ENCODE data around the gene QRICH2.
"Not testable (repeated sequence)": the region's sequence is repeated elsewhere in the genome, so short reads cannot be mapped to it uniquely, and the experiment has no call there.

Gene QRICH2, protein sequence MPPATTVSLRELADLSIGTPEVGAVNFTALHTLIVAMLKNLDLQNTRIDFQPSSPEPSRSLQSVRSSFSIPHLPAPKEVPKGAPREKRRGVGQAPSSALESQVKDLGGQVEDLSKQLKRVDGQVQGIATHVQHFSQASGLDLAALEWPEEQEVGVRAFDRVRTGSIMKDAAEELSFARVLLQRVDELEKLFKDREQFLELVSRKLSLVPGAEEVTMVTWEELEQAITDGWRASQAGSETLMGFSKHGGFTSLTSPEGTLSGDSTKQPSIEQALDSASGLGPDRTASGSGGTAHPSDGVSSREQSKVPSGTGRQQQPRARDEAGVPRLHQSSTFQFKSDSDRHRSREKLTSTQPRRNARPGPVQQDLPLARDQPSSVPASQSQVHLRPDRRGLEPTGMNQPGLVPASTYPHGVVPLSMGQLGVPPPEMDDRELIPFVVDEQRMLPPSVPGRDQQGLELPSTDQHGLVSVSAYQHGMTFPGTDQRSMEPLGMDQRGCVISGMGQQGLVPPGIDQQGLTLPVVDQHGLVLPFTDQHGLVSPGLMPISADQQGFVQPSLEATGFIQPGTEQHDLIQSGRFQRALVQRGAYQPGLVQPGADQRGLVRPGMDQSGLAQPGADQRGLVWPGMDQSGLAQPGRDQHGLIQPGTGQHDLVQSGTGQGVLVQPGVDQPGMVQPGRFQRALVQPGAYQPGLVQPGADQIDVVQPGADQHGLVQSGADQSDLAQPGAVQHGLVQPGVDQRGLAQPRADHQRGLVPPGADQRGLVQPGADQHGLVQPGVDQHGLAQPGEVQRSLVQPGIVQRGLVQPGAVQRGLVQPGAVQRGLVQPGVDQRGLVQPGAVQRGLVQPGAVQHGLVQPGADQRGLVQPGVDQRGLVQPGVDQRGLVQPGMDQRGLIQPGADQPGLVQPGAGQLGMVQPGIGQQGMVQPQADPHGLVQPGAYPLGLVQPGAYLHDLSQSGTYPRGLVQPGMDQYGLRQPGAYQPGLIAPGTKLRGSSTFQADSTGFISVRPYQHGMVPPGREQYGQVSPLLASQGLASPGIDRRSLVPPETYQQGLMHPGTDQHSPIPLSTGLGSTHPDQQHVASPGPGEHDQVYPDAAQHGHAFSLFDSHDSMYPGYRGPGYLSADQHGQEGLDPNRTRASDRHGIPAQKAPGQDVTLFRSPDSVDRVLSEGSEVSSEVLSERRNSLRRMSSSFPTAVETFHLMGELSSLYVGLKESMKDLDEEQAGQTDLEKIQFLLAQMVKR (N-terminal part only)

GRCh38 chr17:76307966-76308338 is at the start of gene QRICH2:
Gene QRICH2 (minus strand): TSS chr17:76308276. CDS start chr17:76307998, 278 bp downstream.
- no peak for DNase-seq (ENCODE audit: low read depth in 2 of 3, low spot score in 2 of 3)

GRCh38 chr17:76357597-76358158 is 49.6 kb upstream of the QRICH2 start:
- DNase-seq (ENCODE audit: low read depth in 2 of 3, low spot score in 2 of 3) = no peak

- no peak for DNase-seq (ENCODE audit: low read depth in 2 of 3, low spot score in 2 of 3)
Observed at GRCh38 chr17:76356803-76357456, 48.9 kb upstream of the QRICH2 start.

DNA sequence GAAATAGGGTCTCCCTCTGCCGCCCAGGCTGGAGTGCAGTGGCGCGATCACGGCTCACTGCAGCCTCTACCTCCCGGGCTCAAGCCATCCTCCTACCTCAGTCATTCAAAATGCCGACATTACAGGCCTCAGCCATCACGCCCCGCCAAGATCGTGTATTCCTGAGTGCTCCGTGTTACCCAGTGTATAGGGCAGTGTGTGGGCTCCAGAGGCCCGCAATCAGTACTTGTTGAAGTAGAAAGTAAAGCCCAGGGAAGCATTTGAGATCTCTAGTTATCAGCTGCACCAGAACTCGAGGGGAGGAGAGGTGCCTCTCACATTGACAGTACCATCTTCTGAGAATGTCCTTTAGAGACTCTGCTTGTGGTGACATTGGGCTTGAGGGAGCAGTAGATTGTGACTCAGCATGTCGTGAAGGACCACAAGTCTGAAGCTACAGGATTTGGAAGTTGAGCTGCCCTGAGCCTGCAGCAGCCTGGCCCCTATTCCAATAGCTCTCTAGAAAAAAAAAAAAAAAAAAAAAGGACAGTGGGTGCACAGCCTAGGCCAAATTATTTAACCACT is 46.8 kb upstream of the QRICH2 start:
- DNase-seq (ENCODE audit: low read depth in 2 of 3, low spot score in 2 of 3) = no peak

- DNase-seq (ENCODE audit: low read depth in 2 of 3, low spot score in 2 of 3) = no peak
Observed at GRCh38 chr17:76354317-76354729, 46.2 kb upstream of the QRICH2 start.

DNA sequence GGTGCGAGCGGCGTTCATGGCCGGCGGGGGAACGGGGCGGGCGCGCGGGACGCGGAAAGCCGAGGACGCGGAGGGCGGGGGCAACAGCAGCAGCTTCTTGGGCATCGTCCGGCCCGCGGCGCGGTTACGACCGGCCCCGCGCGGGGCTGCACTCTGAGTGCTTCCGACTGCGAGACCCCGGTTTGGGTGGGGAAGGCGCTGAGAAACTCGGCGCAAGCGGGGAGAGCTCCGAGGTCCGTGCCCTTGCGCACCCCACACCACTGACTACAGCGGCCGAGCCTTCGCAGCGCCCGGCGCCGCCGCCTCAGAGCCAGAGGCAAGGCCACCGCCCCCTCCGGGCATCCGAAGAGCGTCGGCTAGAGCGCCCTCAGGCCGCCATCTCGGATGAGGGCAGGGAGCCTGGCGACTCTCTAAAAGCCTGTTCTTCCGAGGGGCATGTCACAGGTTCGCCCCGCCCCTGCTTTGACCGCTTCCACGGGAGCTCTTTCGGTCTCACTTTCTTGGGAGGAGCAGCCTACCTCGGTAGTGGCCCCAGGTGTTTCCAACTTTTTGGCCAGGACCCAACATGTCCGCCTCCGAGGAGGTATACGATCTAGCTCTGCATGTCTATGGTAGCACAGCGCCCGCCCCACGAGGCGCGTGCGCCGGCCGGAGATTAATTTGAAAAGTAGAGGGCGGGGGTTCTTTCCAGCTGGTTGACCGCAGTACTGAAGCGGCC is 45.7 kb upstream of the QRICH2 start, which contains the start of gene PRPSAP1:
PRPSAP1 (minus strand) TSS at position 318 of the 718 bp plus-strand sequence; CDS start at position 105, 213 bp downstream.
- DNase-seq (ENCODE audit: low read depth in 2 of 3, low spot score in 2 of 3) = peak; percentile 65 to 72 (median 67)

DNA sequence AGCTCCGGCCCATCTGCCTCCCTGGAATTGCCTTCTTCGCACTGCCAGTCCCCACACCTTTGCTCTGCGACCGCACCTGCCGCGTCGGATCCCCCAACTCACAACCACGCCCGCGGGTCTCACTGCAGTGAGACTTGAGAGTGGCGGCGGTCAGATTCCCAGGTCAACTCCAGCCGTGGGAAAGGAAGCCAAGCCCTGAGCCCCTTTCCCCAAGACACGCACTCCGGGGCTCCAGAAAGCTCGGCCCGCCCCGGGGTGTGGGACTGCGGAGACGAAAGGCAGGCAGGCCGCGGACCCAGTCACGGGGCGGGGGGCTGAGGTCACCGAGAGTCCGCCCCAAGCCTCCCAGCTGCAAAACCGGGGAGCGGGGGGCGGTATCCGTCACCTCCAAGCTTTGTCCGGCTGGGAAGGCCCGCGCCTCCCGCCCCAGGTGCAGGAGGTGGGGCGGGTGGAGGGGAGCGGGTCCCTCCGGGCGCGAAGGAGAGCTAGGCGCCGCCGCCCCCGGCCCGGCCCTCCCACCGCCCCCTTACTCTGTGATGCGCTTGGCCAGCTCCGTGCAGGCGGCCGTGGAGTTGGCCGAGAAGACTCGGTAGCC is 45.0 kb upstream of the QRICH2 start:
- DNase-seq (ENCODE audit: low read depth in 2 of 3, low spot score in 2 of 3) = no peak

GRCh38 chr17:76351526-76352071 is 43.5 kb upstream of the QRICH2 start:
- no peak for DNase-seq (ENCODE audit: low read depth in 2 of 3, low spot score in 2 of 3)

- DNase-seq (ENCODE audit: low read depth in 2 of 3, low spot score in 2 of 3) = no peak
Observed at GRCh38 chr17:76350463-76350862, 42.4 kb upstream of the QRICH2 start.

- DNase-seq (ENCODE audit: low read depth in 2 of 3, low spot score in 2 of 3) = not testable (repeated sequence)
Observed at GRCh38 chr17:76346936-76347335, 38.9 kb upstream of the QRICH2 start.

DNA sequence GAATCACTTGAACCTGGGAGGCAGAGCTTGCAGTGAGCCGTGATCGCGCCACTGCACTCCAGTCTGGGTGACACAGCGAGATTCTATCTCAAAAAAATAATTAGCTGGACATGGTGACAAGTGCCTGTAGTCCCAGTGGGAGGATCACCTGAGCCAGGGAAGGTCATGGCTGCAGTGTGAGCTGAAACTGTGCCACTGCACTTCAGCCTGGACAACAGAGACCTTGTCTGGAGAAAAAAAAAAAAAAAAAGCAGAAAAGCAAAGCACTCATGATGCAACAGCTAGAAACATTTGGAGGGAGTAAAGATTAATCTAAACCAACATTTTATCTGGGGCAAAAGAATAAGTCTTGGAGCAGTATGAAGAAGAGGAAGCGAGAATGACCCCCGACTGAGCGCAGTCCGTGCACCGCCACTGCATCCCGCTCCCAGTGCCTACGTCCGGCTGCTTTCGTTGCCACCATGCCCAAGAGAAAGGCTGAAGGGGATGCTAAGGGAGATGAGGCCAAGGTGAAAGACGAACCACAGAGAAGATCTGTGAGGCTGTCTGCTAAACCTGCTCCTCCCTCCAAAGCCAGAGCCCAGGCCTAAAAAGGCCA is 37.4 kb upstream of the QRICH2 start:
- no peak for DNase-seq (ENCODE audit: low read depth in 2 of 3, low spot score in 2 of 3)

- no peak for DNase-seq (ENCODE audit: low read depth in 2 of 3, low spot score in 2 of 3)
Observed at GRCh38 chr17:76343106-76343505, 35.0 kb upstream of the QRICH2 start.

GRCh38 chr17:76341301-76341700 is 33.2 kb upstream of the QRICH2 start:
- no peak for DNase-seq (ENCODE audit: low read depth in 2 of 3, low spot score in 2 of 3)

DNA sequence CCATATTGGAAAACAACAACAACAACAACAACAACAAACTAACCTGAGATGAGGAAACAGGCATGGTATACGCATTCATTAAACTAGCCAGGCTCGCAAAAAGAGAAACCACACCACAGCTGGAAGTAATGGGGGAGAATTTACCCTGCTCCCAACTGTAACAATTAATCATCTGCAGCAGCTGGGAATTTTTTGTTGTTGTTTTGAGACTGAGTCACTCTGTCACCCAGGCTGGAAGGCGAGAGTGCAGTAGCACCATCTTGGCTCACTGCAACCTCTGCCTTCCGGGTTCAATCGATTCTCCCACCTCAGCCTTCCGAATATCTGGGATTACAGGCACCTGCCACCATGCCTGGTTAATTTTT is 29.3 kb upstream of the QRICH2 start:
- no peak for DNase-seq (ENCODE audit: low read depth in 2 of 3, low spot score in 2 of 3)

GRCh38 chr17:76336756-76337412 is 28.8 kb upstream of the QRICH2 start:
- no peak for DNase-seq (ENCODE audit: low read depth in 2 of 3, low spot score in 2 of 3)

- no peak for DNase-seq (ENCODE audit: low read depth in 2 of 3, low spot score in 2 of 3)
Observed at GRCh38 chr17:76335716-76336381, 27.8 kb upstream of the QRICH2 start.

All from activated CD8-positive, alpha-beta memory T cell treated with anti-CD3 and anti-CD28 coated beads for 48 hours (primary cell).